Karpas-422 (cell line): ENCODE measurements around the gene ACTN4. TPM values are rescaled to one million over a fixed set of nuclear protein-coding genes. Genes with fewer than 3 reads are reported as not detected.

ENCODE experiments used
- DNase-seq: peaks from one replicate; pipeline ENCODE4 v3.0.0-alpha.2; 2015
- H2AFZ ChIP-seq: fragments of 200-600 bp; sonication (generic); 2 replicates; pipeline ENCODE4 v1.6.1; 2014; ENCODE audit warnings: antibody characterized with exemption, low read length, mixed read lengths
- H3K27ac ChIP-seq: fragments of 200-600 bp; sonication (generic); 2 replicates; pipeline ENCODE4 v1.5.1; 2014; ENCODE audit warnings: mild to moderate bottlenecking, low read length, moderate library complexity
- H3K27me3 ChIP-seq: fragments of 200-600 bp; sonication (generic); 2 replicates; pipeline ENCODE4 v1.6.1; 2014; ENCODE audit warnings: low read length, mixed read lengths
- H3K36me3 ChIP-seq: fragments of 200-600 bp; sonication (generic); 2 replicates; pipeline ENCODE4 v1.6.1; 2014; ENCODE audit warnings: low read length, mixed read lengths; ENCODE audit not compliant: insufficient read depth
- H3K4me1 ChIP-seq: fragments of 200-600 bp; sonication (generic); 2 replicates; pipeline ENCODE4 v1.6.1; 2014; ENCODE audit warnings: mild to moderate bottlenecking, low read length, mixed read lengths
- H3K4me2 ChIP-seq: fragments of 200-600 bp; sonication (generic); 2 replicates; pipeline ENCODE4 v1.6.1; 2014; ENCODE audit warnings: low read length, low read depth, mild to moderate bottlenecking; ENCODE audit not compliant: poor library complexity, severe bottlenecking
- H3K4me3 ChIP-seq: fragments of 200-600 bp; sonication (generic); 2 replicates; pipeline ENCODE4 v1.5.1; 2014; ENCODE audit warnings: mild to moderate bottlenecking, antibody characterized with exemption, low read length, mixed read lengths
- H3K79me2 ChIP-seq: fragments of 200-600 bp; sonication (generic); 2 replicates; pipeline ENCODE4 v1.6.1; 2014; ENCODE audit warnings: mild to moderate bottlenecking, low read length, mixed read lengths
- H3K9ac ChIP-seq: fragments of 200-600 bp; sonication (generic); 2 replicates; pipeline ENCODE4 v1.6.0; 2014; ENCODE audit warnings: low read length
- H3K9me2 ChIP-seq: fragments of 200-600 bp; sonication (generic), shearing (Covaris generic); replicated peaks from 2 replicates; pipeline ENCODE4 v1.6.0; 2014; ENCODE audit warnings: mild to moderate bottlenecking, low read length, moderate library complexity; ENCODE audit not compliant: insufficient read depth
- H3K9me3 ChIP-seq: fragments of 300-700, 200-600 bp; sonication (generic); 2 replicates; pipeline ENCODE4 v1.6.1; 2014; ENCODE audit warnings: low read length, mixed read lengths
- H4K20me1 ChIP-seq: fragments of 200-600 bp; sonication (generic); 2 replicates; pipeline ENCODE4 v1.6.1; 2014; ENCODE audit warnings: mild to moderate bottlenecking, antibody characterized with exemption, low read length, low read depth; ENCODE audit not compliant: insufficient read depth
- total RNA-seq: library from RNA; depleted of rRNA; stranded (reverse); fragments of >200 nt; shearing (Covaris generic); gene quantifications from 2 replicates; pipeline ENCODE4 v1.2.3, GENCODE V29; 2014; ENCODE audit warnings: low replicate concordance

Gene ACTN4
- total RNA-seq, 1 experiment from 2014 or later: 54.6 TPM

DNA sequence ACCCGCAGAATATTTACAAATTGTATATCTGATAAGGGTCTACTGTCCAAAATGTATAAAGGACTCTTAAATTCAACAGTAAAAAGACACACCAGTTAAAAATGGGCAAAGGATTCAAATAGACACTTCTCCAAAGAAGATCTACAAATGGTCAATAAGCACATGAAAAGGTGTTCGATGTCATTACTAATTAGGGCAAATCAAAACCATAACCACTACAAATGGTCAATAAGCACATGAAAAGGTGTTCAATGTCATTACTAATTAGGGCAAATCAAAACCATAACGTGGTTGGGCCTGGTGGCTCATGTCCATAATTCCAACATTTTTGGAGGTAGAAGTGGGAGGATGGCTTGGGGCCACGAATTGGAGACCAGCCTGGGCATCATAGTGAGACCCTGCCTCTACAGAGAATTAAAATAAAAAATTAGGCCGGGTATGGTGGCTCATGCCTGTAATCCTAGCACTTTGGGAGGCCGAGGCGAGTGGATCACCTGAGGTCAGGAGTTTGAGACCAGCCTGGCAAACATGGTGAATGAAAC lies 40.5 kb downstream of the ACTN4 start:
- H3K9ac ChIP-seq: no peak overlapping the region
- no peak overlapping the region for H3K4me3 ChIP-seq
- H3K4me1 ChIP-seq: peaks cover 36% of the 10 kb centered on the region
- H3K27me3 ChIP-seq: no peaks in the 10 kb centered on the region
- H3K36me3 ChIP-seq: no peaks in the 10 kb centered on the region
- H3K9me3 ChIP-seq: no peaks in the 10 kb centered on the region
- no peak overlapping the region for H3K27ac ChIP-seq
- no peak for DNase-seq
- H3K79me2 ChIP-seq: peaks cover 97% of the 10 kb centered on the region
- no peaks in the 10 kb centered on the region for H3K9me2 ChIP-seq
- H4K20me1 ChIP-seq: peaks cover 4% of the 10 kb centered on the region; the same call in 1 of the 2 replicates
- H2AFZ ChIP-seq: no peak overlapping the region
- H3K4me2 ChIP-seq: no peak overlapping the region

DNA sequence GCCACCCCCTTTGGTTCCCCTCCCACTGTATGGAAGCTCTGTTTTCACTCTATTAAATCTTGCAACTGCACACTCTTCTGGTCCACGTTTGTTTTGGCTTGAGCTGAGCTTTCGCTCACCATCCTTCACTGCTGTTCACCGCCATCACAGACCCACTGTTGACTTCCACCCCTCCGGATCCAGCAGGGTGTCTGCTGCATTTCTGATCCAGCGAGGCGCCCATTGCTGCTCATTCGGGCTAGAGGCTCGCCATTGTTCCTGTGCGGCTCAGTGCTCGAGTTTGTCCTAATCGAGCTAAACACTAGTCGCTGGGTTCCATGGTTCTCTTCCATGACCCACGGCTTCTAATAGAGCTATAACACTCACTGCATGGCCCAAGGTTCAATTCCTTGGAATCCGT lies 42.7 kb downstream of the ACTN4 start:
- Histone ChIP-seq H2AFZ (no peak overlapping the region), H3K79me2 (peaks cover 95% of the 10 kb centered on the region), H3K4me1 (peaks cover 47% of the 10 kb centered on the region), H3K9me2 (no peaks in the 10 kb centered on the region), H3K27ac (no peak overlapping the region), H3K9me3 (no peaks in the 10 kb centered on the region), H4K20me1 (peaks cover 4% of the 10 kb centered on the region; the same call in 1 of the 2 replicates), H3K27me3 (no peaks in the 10 kb centered on the region), H3K4me2 (no peak overlapping the region), H3K4me3 (no peak overlapping the region), H3K9ac (no peak overlapping the region), H3K36me3 (no peaks in the 10 kb centered on the region)
- no peak for DNase-seq

DNA sequence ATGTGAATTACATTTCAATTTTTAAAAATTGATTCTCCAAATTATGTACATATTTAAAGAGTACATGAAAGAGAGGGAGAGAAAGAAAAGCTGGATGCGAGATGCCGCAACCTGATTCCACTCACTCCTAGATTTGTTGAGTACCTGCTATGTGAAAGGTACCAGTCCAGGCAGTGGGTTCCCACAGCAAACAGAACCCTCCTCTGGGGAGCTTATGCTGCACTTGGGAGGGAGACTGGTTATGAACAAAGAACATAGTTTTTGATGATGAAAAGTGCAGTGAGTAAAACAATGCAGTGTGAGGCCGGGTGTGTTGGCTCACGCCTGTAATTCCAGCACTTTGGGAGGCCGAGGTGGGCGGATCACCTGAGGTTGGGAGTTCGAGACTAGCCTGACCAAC lies 43.4 kb downstream of the ACTN4 start:
- H3K4me3 ChIP-seq: no peak overlapping the region
- H4K20me1 ChIP-seq: peaks cover 4% of the 10 kb centered on the region; the same call in 1 of the 2 replicates
- H2AFZ ChIP-seq: no peak overlapping the region
- H3K9ac ChIP-seq: no peak overlapping the region
- no peak for DNase-seq
- no peaks in the 10 kb centered on the region for H3K9me3 ChIP-seq
- no peak overlapping the region for H3K4me2 ChIP-seq
- no peaks in the 10 kb centered on the region for H3K27me3 ChIP-seq
- peaks cover 46% of the 10 kb centered on the region for H3K4me1 ChIP-seq
- H3K36me3 ChIP-seq: no peaks in the 10 kb centered on the region
- no peaks in the 10 kb centered on the region for H3K9me2 ChIP-seq
- peaks cover 95% of the 10 kb centered on the region for H3K79me2 ChIP-seq
- no peak overlapping the region for H3K27ac ChIP-seq

DNA sequence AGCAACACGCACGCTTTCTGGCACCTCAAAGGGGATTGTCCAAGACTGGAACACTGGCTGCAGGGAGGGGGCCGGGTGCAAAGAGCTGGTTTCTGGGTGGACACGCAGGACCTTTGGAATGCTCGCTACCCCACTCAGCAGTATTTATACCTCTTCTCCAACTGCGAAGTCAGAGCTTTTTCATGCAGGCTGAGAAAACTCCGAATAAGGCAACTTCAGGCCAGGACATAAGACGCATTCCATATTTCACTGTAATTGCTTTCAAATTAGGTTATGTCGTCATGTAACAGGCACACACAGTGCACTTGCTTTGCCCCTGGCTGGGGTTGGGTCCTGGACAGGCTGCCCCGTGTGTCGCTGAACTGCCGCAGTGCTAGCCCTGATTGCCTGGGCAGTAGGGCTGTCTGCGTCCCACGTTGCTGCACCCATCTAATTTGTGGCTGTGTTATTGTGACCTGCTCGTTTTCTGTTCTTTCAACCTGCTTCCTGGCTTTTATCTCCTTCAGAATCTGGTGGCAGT lies 44.5 kb downstream of the ACTN4 start:
- Histone ChIP-seq H3K4me3 (no peak overlapping the region), H3K4me2 (no peak overlapping the region), H3K4me1 (peaks cover 39% of the 10 kb centered on the region), H3K79me2 (peaks cover 96% of the 10 kb centered on the region), H3K9me2 (no peaks in the 10 kb centered on the region), H4K20me1 (peaks cover 11% of the 10 kb centered on the region; the same call in 1 of the 2 replicates), H3K27ac (no peak overlapping the region), H3K9ac (no peak overlapping the region), H3K36me3 (no peaks in the 10 kb centered on the region), H3K9me3 (no peaks in the 10 kb centered on the region), H3K27me3 (no peaks in the 10 kb centered on the region), H2AFZ (no peak overlapping the region)
- no peak for DNase-seq

DNA sequence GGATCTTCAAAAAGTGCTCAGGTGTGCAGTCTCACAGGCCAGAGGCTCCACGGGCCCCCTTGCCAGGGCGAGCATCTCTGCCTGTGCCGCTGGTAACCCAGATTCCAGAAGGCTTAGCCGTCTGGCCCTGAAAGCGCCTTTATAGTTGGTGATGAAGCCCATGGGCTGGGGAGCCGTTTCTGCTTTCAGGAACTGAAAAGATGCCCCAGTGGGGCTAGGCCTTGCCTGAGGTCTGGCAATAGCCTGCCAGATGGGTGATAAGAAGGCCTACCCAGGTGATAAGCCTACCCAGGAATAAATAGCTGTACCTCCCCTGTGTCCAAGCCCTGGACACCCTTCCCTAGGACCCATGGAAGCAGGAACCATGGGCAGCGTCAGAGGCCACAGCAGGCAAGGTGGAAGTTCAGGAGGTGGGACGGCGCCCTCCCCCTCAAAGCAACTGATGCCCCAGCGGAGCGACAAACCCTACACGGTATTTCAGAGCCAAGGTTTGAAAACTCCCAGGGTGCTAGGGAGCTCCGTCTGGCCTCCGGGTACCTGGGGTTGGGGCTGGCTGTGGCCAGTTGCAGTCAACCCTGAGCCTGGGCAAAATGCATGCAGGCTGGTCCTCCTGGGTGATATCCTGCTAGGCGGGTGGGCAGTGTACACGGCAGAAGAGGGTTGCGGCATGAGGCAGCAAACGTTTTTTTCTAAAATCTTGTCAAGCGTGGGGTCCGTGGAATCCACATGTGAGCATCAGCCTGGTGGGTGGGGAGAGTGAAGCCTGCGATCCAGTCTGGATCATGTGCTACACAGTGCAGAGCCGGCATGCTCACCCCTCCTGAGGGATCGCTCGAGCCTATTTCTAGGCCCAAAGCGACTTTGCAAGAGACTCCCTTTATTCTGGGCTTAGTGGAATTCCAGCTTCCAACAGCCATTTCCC lies 45.3 kb downstream of the ACTN4 start:
- H3K4me1 ChIP-seq: peaks cover 39% of the 10 kb centered on the region
- no peak overlapping the region for H3K4me2 ChIP-seq
- peaks cover 11% of the 10 kb centered on the region; the same call in 1 of the 2 replicates for H4K20me1 ChIP-seq

DNA sequence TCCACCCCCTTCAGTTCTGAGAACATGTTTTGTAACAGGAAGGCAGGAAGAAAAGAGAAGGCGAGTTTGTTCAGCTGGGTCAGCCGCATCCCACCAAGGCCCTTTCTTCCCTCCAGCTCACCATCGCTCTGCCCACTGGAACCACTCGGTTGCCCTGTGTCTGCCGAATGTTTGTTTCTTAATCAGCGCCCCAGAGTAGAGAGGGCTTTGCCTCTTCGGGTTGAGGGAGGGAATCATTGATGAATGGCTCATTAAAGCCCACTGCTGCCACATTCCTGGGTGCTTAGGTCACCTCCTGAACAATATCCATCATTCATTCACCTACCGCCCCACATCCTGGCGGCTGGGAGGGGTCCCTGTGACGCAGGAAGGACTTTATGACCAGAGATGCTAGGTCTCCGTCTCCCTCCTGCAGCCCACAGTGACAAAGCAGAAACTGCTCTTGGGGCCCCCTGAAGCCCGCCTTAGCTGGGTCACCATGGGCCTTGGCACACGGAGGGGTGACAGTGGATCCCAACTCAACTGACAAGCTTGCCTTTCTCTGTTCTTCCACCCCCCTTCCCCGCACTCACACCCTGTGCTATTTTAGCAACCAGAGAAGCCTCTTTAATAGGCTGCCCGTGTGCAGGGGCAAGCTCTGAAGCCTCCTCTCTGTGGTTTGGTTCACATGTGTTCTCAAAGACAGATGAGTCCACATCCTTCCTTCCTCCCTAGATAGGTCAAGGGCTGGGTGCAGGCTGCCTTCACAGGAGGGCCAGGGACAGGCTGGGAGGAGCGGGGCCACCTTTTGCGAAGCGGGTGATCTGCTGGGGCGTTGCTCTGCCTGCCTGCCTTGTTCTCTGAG lies 46.2 kb downstream of the ACTN4 start:
- DNase-seq: no peak

More for the DNA sequence above, 45.3 kb downstream of the ACTN4 start:
- peaks cover 94% of the 10 kb centered on the region for H3K79me2 ChIP-seq
- H3K4me3 ChIP-seq: no peak overlapping the region
- H3K9me2 ChIP-seq: no peaks in the 10 kb centered on the region
- no peak for DNase-seq
- no peaks in the 10 kb centered on the region for H3K9me3 ChIP-seq
- no peaks in the 10 kb centered on the region for H3K36me3 ChIP-seq
- H2AFZ ChIP-seq: no peak overlapping the region
- H3K27ac ChIP-seq: no peak overlapping the region
- no peaks in the 10 kb centered on the region for H3K27me3 ChIP-seq
- no peak overlapping the region for H3K9ac ChIP-seq

DNA sequence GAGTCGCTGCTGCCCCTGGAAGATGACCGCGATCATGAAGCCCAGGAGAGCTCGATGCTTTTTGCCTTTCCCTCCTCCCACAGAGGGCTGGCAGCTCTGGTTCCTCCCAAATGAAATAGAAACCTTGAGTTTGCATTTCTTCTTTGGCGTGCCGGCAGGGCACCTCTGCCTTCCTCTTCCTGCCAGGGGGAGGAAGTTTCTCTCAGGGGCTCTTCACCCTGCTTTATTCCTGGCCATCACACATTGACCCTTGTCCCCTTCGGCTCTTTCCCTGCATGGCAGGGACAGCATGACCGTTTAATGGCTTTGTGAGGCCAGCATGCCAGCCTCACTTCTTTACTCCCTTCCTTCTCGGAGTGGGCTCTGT lies 47.9 kb downstream of the ACTN4 start:
- Histone ChIP-seq H3K4me2 (peak overlapping the region; percentile 38), H3K36me3 (no peaks in the 10 kb centered on the region), H3K9me3 (no peaks in the 10 kb centered on the region), H3K4me1 (peaks cover 32% of the 10 kb centered on the region), H3K79me2 (peaks cover 88% of the 10 kb centered on the region), H4K20me1 (peaks cover 17% of the 10 kb centered on the region), H3K9me2 (no peaks in the 10 kb centered on the region), H3K27ac (peak overlapping the region; percentile 36), H3K9ac (0 out of 2 replicates have a peak overlapping the region, but pooled peaks have one; percentile 5), H3K27me3 (no peaks in the 10 kb centered on the region), H2AFZ (no peak overlapping the region), H3K4me3 (no peak overlapping the region)
- no peak for DNase-seq

More for the DNA sequence above, 46.2 kb downstream of the ACTN4 start:
- Histone ChIP-seq H2AFZ (no peak overlapping the region), H3K4me3 (no peak overlapping the region), H3K9me2 (no peaks in the 10 kb centered on the region), H3K27me3 (no peaks in the 10 kb centered on the region), H4K20me1 (peaks cover 11% of the 10 kb centered on the region; the same call in 1 of the 2 replicates), H3K79me2 (peaks cover 93% of the 10 kb centered on the region), H3K9ac (peak overlapping the region; percentile 17; the same call in 1 of the 2 replicates), H3K27ac (peak overlapping the region; percentile 27; the same call in 1 of the 2 replicates), H3K4me2 (no peak overlapping the region), H3K9me3 (no peaks in the 10 kb centered on the region), H3K36me3 (no peaks in the 10 kb centered on the region), H3K4me1 (peaks cover 36% of the 10 kb centered on the region)
